MM.1S (cell line): Measurements from ENCODE around the gene HTR1B.

Source experiments
- CTCF ChIP-seq: fragments of 300-600 bp; sonication (generic); IDR thresholded peaks from 2 replicates; pipeline ENCODE4 v1.5.1; 2016; ENCODE audit warnings: antibody characterized with exemption, low read length, mixed read lengths
- EZH2 ChIP-seq: fragments of 300-600 bp; sonication (generic); optimal IDR thresholded peaks from 2 replicates; pipeline ENCODE3; 2017; ENCODE audit warnings: low read depth, mild to moderate bottlenecking, antibody characterized with exemption, low read length, mixed read lengths
- EZH2phosphoT487 ChIP-seq: fragments of 300-600 bp; sonication (generic); IDR thresholded peaks from 2 replicates; pipeline ENCODE4 v1.6.1; 2018; ENCODE audit warnings: antibody characterized with exemption, low read length

GRCh38 chr6:77502981-77503380, 39.7 kb upstream of the HTR1B start:
- TF ChIP-seq CTCF (no peak), EZH2 (no peak), EZH2phosphoT487 (no peak)
